Activated CD4-positive, alpha-beta T cell treated with anti-CD3 and anti-CD28 coated beads, Interleukin-2, Interleukin-6, amounts not matched to agents 100 ng/mL and 50 ng/mL, durations not matched to agents 16 hours and 8 hours (primary cell): ENCODE results near the gene SNX1.

Source experiments
- DNase-seq: peaks from one replicate; pipeline ENCODE4 v3.0.0-alpha.2; 2020

Gene SNX1

GRCh38 chr15:64148168-64148567 lies 52.4 kb downstream of the SNX1 start:
- no peak for DNase-seq

GRCh38 chr15:64148581-64148980 lies 52.8 kb downstream of the SNX1 start:
- DNase-seq, result no peak

GRCh38 chr15:64149424-64149823 lies 53.6 kb downstream of the SNX1 start:
- DNase-seq, result peak; percentile 57

GRCh38 chr15:64149893-64150578 lies 54.3 kb downstream of the SNX1 start:
- DNase-seq, result no peak

GRCh38 chr15:64151727-64152506 lies 56.1 kb downstream of the SNX1 start, which contains the start of gene SNX22:
Gene SNX22 (plus strand): TSS chr15:64151731. CDS start chr15:64151776, 45 bp downstream.
- no peak for DNase-seq

DNA sequence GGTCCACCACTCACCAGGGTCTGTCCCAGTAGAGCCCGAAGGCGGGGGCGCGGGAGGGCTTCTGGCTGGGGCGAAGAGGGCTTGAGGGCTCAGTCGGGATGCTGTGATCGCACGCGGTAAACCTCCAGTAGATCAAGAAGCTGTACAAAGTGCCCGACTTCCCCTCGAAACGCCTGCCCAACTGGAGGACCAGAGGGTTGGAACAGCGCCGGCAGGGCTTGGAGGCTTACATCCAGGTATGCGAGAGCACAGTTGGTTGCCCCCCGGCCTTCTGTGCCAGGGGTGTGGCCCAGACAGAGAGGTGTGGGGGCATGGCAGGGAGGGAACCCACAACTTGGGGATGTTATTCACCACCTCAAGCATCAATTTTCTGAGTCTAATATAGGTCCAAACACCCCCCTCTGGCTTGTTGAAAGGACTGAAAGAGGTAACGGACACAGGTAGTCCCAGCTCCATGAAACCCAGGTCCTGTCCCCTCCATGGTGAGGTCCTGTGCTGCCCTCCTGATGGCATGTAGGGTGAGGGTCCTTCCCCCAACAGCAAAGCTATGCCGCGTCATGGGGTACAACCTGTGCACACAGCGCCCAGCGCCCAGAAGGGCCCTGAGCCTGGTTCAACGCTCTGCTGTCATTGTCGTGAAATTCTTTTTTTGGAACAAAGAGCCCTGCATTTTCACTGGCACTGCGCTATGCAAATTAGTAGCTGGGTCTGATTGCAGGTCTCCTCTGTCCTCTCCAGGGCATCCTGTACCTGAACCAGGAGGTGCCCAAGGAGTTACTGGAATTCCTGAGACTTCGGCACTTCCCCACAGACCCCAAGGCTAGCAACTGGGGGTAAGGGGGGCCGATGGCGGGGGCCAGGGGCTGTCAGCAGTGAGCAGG lies 57.0 kb downstream of the SNX1 start:
- DNase-seq, result no peak

- peak; percentile 96 for DNase-seq
Measured at GRCh38 chr15:64153480-64154367, 57.9 kb downstream of the SNX1 start.

DNA sequence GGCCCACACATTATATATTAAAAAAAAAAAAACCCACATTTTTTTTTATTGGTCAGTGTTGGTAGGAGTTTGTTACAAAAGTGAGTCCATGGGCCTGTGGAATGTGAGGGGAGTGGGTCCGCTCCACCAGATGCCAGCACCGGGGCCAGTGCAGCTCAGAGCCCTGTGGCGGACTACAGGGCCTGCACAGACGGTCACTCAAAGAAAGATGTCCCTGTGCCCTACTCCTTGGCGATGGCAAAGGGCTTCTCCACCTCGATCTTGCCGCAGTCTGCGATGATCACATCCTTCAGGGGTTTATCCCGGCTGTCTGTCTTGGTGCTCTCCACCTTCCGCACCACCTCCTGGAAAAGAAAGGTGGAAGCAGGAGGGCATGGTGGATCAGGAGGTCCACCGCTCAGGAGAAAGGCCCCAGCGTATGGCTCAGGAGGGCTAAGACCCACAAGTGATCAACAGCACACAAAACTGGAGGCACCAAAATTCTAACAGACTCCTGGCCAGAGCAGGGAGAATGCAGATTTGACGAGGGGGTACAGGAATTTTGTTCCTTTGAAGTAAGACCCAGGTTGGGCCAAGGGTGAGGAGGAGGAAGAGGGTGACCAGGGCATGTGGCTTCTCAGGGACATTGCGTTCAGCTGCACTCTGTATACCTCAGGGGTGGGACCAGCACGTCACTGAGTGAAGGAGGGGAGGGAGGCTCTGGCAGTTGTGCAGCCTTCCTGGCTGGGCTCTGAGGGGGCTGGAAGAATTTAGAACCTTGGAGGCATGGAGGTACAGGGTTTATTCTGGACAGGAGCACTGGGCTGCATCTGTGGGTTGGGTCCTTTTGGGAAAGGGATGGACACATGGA lies 60.2 kb downstream of the SNX1 start:
- no peak for DNase-seq

DNA sequence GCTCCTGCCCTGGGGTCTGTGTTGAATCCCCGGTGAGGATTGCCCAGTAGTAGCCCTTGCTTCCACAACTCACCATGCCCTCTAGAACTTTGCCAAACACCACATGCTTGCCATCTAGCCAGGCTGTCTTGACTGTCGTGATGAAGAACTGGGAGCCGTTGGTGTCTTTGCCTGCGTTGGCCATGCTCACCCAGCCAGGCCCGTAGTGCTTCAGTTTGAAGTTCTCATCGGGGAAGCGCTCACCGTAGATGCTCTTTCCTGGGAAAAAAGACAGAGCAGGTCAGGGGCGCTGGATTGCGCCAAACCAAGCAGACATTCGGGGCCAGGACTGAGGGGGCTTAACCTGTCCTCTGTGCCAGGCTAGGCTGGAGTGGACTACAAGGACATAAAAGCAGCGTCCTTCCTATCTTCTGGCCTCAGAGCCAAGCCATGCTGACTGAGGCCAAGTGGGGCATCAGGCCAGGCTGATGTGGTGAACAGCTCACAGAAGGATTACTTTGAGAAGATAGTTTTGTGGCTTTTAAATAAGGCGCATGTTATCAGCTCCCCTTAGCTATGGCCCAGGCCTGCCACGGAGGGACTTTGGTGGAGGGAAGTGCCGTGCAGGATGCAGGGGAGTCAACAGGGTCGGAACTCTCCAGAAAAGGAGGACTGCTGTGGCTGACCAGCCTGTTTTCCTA lies 61.0 kb downstream of the SNX1 start:
- no peak for DNase-seq

DNA sequence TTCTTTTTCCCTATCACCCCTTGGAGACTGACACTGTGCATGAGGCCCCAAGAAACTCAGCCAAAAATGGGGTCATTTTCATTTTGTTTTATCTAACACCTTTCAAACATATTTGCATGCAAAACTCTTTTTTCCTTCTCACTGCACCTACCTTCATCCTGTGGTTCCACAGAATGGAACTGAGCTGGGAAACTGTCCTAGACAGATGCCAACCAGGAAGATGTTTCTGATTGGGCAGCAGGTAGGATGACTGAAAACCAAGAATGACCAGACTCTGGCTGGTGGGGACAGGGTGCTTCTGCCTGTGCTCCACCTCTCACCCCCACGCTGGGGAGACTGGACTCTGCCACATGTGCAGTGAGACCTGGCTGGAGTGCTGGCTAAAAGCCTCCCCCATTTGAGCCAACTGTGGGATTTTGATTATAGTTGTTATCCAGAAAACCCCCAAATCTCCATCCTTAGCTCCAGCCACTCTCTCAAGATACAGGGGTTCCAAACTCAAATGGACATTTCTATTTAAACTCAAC lies 61.9 kb downstream of the SNX1 start:
- DNase-seq, result no peak

- DNase-seq, result no peak
Measured at GRCh38 chr15:64158363-64159134, 62.8 kb downstream of the SNX1 start.

GRCh38 chr15:64161688-64162477 lies 66.1 kb downstream of the SNX1 start:
- DNase-seq, result no peak

- no peak for DNase-seq
Measured at GRCh38 chr15:64162478-64162868, 66.7 kb downstream of the SNX1 start.

- DNase-seq, result peak; percentile 99
Measured at GRCh38 chr15:64162869-64163658, 67.3 kb downstream of the SNX1 start, which contains the start of gene PPIB. Gene PPIB (minus strand): TSS chr15:64163022. CDS start chr15:64162986, 36 bp downstream.

DNA sequence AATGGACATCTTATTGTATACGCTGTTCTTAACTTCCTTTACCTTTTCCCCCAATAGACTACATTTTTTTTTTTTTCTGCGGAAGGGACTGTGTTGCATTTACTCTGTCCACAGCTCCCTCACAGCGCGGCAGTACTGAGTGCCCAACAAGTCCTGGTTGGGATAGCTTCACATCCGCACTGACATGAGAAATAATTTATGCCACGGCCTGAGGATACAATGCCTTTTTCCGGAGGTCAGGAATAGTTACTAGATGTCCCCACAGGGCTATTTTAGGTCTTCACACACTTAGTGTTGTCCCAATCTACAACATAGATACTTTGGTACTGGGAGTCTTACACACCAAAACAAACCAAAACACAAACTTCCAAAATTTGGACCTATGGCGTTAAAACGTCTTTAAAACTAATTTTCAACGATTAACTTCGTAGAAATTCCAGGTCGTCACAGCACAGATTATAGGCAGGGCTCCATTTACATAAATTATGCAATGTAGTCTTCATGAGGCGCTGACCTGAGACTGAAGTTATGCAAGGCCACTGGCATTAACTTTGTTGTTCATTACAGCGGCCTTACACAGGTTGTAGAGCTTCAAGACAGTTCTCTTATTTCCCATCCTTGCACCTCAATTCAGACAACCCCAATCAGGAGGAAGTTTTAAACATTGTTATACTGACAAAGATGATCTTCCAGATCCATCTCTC lies 68.0 kb downstream of the SNX1 start:
- DNase-seq, result no peak

GRCh38 chr15:64164436-64164835 lies 68.7 kb downstream of the SNX1 start:
- DNase-seq, result no peak
